ENCODE measurements around the gene GNAI3.

GNAI3 gene

DNA sequence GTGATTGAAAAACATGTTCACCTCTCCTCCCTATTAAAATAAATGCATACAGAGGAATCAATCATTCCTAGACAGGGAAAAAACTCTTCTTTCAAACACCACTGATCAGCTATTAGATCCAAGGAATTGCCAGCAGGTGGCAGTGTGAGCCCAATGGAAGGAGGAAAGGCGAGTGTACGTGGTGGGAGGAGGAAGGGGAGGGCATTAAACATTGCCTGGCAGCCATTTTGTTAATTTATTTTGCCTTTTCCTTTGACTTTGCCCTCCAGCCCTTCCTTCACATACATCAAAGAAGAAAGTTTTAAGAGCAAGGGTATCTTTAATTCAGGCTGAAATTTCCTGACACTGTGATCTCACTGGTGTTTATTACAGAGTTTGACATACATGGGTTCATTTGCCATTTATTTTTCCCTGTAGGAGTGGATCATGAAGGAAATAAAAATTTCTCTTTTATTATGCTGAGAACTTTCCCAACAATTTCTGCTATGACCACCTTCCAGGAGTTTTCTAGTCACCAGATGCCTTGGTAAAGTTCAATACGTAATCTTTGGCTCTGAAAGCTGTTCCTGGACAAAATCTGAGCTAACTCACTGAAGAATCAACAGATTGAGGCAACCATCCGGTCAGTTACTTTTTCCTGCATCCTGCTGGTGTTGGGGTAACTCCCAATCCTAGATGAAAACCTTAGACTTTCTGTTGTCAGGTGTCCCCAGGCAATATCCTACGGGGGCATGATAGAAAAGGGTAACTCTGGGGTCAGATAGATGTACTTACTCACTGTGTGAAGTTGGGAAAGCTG lies 1.9 kb upstream of the GNAI3 start:
- peak; percentile 58 for ATAC-seq
- peak; percentile 93 for DNase-seq

DNA sequence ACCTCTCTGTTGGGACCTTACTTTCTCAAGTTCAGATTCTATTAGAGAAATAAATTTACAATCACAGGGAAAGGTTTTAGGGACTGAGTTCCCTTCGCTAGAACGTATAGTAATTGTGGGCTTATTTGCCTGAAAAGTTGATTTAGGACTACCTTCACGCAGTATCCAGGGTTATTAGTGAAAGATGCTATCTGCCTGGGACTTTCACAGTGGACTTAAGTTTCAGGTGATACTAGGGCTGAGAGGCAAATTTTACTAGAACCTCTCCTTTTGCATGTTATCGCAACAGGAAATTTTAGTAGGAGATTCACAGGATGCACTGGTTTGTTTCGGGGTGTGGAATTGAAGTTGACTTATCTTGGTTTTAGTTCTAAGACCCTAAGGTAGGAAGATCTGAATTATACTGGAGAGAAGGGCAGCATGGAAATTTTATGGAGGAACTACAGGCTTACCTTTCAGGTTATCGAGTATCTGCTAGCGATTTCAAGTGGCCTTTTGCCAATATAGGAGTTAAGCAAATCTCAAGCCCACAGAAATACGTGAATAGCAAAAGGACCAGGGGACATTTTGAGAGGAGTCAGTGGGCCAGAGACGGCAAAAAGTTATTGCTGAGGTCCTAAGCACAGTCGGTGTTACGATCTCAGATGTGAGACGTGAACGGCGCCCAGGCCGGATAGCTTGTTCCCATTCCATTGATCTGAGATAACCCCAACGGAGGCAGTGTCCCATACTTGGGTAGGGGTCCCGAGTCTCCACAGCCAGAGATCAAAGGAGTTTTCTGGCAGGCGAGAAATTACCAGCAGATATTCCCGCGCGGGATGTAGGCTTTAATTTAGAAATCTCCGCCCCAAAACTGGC lies 723 bp upstream of the GNAI3 start:
- peak; percentile 31 for DNase-seq
- peak; percentile 1 for ATAC-seq

DNA sequence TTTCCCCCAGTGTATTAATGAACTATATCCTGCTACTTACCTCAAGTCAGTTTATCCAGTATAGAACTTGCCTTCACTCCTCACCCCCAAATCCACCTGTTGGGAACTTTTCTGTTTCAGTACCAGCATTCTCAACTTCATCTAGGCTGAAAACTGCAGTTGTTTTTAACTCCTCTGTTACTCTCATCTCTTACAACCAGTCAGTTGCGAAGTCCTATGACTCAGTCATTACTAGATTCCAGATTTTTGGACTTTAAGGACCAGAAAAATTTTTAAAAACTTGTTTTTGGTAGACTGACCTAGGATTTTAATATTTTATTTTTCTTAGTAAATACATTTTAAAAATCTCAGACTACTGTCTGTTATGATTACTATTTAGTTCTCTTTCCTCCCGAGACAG lies 8.1 kb downstream of the GNAI3 start:
- no peak for DNase-seq
- ATAC-seq, result no peak

DNA sequence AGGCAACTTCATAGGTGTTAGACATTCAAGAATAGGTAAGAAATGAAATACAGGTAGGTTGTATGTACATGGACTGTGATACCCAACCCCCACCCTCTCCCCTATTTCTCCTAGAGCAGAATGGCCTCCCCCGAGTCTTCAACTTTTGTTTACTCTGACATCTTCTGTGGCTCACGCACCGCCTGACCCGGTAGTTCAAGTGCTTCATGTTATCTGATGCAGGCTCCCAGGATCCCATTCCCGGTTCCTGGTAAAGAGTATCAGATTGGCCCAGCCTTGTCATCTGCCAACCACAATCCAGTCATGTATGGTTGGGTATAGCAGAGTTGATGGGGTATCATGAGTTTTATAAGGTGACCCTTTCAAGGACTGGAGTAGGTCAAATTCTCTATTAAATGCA lies 9.1 kb downstream of the GNAI3 start:
- DNase-seq, result no peak
- no peak for ATAC-seq

DNA sequence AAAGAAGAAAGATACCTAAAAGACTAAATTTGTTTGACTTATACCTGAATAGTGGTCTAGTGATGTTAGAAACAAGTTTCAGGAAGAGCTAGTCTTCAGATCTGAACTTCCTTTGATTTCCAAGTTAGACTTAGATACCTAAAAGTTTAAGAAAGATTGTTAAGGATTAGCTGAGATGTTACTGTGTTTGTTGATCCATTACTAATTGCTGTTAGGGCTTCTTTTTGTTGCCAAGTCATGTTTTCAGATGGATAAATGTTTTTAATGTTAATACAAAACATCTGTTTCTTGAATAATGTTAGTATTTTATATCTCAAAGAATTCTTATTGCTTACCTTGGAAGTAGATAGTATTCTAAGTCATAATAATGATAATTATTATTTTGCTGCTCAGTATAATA lies 11.6 kb downstream of the GNAI3 start:
- DNase-seq (no peak), ATAC-seq (no peak)

DNA sequence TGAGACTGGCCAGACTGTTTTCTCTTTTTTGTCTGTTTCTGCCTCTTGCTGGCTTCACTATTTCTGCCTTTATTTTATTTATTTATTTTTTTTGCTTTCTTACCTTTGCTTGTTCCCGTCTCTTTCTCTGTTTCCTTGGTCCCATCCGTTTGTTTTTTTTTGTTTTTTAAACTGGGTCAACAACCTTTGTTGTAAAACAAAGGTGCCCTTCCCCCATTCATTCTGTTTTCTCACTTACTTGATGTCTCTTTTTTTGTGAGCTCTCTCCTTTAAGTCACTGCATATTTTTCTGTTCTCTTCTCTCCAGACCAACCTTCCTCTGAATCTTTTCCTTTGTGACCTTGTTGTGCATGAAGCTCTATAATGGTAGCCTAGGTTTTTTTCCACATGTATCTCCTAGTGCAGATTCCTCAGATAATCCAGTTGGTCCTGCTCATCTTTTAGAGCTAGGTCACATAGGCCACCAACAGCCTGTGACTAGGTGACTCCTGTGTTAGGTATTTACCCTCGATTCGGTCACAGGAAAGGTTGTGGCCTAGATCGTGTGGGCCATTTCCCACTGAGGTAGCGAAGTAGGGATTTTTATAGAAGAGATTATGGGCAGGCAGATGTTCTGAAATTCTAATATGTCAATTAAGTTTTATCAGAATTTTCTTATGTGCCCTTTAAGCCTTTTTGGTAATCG lies 15.9 kb downstream of the GNAI3 start:
- ATAC-seq, result no peak
- no peak for DNase-seq

DNA sequence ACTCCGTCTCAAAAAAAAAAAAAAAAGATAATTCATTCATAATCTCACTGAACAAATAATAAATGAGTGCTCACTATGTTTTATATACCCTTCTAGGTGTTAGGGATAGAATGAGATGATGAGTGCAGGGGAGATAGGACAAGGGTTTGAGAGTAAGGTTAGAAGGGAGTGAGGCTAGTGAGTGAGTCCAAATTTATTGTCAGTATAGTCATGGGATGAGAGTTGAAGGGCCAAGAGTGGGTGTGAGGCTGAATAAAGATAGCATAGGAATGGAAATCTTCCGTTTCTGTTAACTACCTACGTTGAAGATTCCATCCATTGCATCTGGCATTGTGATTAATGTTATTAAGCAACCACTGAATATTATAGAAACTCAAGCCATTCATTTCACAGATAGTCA lies 16.8 kb downstream of the GNAI3 start:
- no peak for ATAC-seq
- DNase-seq, result no peak

DNA sequence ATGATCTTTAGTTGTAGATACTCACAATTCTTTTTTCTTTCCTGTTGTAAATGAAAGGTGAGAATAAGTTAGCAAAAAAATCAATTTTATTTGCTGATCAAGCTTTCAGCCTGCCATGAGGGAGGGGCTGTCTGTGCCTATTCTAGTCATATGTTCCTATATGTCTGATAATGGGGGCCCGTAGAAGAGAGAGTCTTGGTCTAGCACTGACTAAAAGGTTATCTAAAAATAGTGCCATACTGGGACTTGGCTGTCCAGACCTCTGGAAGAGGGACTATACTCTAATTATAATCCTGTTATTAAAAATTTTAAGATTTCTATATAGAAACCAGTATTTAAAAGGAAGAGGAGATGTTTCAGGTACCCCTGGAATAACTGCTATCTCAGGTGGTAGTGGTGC lies 18.6 kb downstream of the GNAI3 start:
- ATAC-seq (no peak), DNase-seq (no peak)

DNA sequence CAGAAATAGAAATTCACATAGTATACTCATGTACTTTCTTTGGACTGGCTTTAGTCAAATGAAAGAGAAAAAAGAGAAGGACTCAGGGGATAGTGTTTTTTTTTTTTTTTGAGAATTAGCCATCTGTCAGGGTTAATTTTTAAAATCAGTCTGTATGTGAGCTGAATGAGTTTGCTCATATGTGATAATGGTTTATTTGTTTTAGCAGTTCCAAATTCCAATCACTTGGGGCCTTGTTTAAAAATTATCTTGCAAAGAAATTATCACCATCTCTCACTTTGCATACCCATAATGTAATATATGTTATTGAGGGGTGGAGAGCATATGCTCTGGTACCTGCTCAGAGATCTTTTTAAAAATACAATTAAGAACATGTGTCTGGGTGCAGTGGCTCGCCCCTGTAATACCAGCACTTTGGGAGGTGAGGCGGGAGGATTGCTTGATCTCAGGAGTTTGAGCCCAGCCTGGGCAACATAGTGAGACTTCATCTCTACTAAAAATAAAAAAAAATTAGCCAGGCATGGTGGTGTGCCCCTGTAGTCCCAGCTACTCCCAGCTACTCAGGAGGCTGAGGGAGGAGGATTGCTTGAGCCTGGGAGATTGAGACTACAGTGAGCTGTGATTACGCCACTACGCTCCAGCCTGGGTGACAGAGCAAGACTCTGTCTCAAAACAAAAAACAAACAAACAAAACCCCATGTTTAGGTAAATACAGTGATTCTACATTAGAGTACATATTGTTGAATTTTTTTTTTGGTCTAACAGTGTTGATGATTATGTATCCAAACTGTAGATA lies 19.7 kb downstream of the GNAI3 start:
- DNase-seq (no peak), ATAC-seq (no peak)

DNA sequence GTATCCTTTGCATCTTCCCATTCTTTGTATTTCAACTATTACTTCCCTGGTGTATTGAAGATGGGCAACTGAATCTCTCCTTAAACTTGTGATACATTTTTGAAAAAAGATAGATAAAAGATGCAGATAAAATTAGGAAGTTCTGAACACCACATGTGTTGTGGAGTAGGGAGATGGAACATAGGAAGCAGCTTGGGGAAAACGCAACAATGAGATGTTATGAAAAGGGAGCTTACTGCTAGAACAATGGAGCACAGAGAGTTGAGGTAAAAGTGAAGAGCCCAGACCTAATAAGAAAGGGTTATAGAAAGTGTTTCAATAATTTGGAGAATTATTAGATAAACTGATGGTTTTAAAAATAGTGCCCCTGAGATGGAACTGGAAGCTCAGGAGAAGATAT lies 20.9 kb downstream of the GNAI3 start:
- no peak for DNase-seq
- ATAC-seq, result no peak

DNA sequence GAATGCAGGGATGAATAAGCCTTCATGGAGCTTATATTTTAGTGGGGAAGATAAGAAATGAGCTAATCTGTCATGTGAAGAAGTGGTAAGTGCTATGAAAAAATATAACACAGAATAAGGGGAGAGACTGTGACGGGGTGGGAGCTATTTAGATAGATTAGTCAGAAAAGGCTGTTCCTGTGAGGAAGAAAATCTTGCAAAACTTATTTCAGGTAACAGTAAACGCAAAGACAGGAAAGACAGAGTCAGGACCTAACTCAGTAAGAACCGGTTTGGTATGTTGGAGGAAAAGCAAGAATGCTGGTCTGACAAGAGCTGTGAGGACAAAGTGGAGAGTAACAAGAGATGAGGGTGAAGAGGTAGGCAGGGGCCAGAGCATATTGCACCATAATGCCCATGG lies 22.0 kb downstream of the GNAI3 start:
- DNase-seq (no peak), ATAC-seq (no peak)

DNA sequence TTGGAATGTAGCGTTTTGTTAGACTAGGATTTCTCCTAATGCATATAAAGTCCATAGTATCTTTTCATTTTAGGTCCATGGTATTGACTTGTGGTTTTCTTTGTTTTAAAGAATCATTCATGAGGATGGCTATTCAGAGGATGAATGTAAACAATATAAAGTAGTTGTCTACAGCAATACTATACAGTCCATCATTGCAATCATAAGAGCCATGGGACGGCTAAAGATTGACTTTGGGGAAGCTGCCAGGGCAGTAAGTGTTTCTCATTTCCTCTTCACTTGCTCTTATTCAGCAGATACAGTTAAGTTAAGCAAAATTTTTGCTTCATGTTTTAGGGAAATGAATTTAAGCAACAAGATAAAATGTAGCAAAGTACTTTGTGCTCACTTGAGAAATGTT lies 25.4 kb downstream of the GNAI3 start:
- no peak for DNase-seq
- no peak for ATAC-seq

DNA sequence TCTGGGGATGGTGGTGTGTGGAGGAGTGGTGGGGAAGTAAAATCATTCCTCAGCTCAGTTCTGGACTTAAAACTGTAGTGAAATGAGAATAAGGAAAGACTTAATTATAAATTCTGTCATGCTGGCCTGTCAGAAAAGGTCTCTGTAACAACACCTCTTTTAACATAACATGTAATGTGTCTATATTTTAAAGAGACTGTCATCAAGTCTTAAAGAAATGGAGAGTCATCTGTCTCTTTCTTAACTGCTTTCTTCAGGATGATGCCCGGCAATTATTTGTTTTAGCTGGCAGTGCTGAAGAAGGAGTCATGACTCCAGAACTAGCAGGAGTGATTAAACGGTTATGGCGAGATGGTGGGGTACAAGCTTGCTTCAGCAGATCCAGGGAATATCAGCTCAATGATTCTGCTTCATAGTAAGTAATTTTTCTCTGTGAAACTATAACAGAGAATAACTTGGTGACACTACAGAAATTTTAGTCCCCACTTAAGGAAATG lies 30.6 kb downstream of the GNAI3 start:
- DNase-seq, result no peak
- ATAC-seq, result no peak

DNA sequence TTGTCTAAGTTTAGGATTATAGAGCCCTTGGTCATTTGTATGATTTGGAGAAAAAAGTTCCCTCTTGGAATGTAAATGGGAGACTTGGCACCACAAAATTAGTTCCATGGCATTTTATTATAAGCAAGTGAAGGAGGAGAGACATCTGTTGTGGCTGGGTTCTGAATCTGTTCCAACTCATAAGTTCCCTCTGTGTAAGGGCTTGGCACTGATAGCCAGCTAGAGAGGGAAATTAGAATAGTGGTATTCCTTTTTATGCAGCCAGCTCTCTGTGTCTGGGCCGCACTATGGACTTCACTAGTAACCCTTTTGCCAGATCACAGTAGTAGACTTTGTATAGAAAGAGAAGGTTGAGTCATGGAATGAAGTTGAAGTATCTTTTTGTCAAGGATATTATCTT lies 31.1 kb downstream of the GNAI3 start:
- DNase-seq, result no peak
- ATAC-seq, result no peak

DNA sequence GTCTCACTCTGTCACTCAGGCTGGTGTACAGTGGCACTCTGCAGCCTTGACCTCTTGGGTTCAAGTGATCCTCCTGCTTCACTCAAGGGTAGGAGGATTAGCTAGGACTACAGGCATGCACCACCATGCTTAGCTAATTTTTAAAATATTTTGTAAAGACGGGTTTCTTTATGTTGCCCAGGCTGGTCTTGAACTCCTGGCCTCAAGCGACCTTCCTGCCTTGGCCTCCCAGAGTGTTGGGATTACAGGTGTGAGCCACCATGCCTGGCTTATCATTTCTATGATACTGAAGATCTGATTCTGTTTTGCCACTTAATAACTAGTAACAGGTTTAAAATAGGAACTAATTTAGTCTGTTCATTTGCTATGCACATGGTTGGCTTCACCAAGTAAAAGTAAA lies 33.6 kb downstream of the GNAI3 start:
- no peak for ATAC-seq
- DNase-seq, result no peak

DNA sequence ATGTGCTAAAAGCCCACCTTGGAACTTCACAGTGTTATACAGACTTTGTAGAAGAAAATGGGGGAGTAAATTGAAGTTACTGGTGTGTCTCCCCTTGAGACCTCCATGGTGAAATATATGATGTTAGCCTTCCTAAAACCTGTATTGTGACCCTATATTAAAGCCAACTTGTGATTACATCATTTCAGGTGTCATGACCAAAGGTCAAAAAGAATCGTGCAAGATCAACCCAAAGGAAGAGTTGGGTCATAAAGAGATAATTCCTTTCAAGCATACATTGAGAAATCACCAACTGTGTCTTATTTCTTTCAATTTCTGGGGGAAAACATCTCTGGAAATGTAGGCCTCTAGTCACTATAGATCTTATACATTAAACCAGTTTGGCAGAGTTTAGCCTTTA lies 36.4 kb downstream of the GNAI3 start:
- DNase-seq (no peak), ATAC-seq (no peak)

DNA sequence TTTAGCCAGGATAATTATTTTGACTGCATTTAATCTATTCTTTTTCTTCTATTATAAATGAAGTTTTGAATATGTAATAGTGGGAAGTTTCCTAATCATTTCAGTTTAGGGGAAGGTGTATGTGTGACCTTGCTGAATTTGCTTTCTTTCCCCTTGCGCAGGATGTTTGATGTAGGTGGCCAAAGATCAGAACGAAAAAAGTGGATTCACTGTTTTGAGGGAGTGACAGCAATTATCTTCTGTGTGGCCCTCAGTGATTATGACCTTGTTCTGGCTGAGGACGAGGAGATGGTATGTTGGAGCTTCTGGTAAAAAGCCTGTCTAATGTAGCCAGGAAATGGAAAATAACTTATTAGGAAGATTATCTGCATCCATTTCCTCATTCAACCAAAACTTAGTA lies 37.6 kb downstream of the GNAI3 start:
- DNase-seq (no peak), ATAC-seq (no peak)

DNA sequence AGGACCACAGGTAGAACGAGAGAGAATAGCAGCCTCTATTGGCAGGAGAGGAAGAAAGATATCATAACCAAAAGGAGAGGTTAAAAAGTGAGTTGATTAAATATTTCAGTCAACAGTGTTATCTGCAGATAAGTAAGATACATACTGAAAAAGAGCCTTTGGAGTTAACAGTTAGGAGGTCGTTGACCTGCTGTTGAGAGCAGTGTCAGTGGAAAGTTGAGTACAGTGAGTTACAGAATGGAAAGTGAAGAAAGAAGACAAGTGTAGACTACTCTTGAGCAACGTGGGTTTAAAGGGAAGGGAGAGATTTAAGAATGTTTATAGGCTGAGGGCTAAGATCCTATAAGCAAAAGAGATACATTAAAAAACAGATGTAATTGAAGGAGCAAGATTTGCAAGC lies 40.8 kb downstream of the GNAI3 start:
- DNase-seq, result no peak
- no peak for ATAC-seq

DNA sequence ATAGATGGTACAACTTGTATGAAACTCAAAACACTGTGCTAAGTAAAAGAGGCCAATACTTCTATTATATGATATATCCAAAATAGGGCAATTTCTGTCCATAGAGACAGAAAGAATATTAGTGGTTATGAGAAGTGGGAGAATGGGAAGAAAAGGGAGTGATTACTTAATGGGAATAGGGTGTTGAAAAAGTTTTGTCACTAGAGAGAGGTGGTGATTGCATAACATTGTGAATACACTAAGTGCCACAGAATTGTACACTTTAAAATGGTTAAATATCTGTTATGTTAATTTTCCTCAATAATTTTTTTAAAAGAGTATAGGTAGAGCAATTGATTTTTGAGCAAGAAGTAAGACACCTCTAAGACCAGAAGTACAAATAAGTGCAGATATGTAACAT lies 41.3 kb downstream of the GNAI3 start:
- no peak for ATAC-seq
- DNase-seq, result no peak

DNA sequence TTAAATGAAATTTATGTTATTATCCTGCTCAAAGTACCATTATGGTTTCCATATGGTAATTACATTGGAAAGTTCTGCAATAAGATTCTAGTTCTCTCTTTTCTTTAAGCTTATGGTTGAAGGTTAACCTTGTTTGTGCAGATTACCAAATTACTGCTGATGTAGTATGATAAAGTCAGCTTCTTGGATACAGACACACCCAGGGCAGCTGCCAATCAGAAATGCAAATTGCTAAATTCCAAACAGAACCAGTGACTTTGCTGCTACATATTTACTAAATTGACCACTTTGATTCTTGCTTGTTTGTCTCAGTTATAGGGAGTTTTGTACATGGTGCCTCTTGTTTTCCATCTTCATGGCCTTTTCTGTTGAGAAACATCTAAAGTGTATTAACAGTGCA lies 44.5 kb downstream of the GNAI3 start:
- ATAC-seq (no peak), DNase-seq (no peak)

DNA sequence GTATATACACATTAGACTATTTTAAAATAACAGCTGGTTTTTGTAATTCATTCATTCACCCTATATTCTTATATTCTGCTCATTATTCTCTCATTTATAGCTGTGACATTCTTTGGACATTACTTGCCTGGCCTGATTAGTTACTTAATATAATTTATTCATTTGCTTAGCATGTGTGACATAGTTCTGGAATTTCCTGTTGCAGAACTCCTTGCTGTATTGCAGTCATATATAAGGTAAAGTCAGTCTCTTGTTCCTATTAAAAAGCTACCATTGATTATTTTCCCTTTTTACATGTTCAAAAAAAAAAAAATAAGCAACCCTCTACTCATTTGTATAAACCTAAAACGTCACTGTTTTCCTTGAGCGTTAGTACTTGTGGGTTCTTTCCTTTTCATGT lies 47.1 kb downstream of the GNAI3 start:
- DNase-seq, result no peak
- no peak for ATAC-seq

DNA sequence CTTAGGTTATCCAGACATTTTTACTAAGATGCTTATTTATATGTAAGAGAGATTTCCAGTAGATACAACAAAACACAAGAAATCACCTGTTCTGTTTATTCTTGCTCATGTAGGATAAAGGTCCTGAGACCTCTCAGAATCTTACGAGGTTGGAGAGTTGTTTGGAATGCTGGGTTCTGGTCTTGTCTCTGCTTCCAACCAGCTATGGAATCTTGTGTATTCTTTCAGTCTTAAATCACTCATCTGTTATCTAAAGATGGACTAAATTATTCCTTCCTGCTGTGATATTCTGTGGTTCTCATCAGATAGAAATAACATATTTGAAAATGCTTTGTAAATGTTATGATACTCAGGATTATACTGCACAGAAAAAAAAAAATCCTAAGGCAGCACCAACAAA lies 49.7 kb downstream of the GNAI3 start:
- DNase-seq, result no peak
- no peak for ATAC-seq
